ENCODE results near the gene ERI3. TPM values are rescaled to one million over a fixed set of nuclear protein-coding genes. Genes with fewer than 3 reads are reported as not detected.

ERI3 gene
- total RNA-seq, 4 donors from 2014 or later, result 28.8 to 63.2 (median 45.0) TPM

DNA sequence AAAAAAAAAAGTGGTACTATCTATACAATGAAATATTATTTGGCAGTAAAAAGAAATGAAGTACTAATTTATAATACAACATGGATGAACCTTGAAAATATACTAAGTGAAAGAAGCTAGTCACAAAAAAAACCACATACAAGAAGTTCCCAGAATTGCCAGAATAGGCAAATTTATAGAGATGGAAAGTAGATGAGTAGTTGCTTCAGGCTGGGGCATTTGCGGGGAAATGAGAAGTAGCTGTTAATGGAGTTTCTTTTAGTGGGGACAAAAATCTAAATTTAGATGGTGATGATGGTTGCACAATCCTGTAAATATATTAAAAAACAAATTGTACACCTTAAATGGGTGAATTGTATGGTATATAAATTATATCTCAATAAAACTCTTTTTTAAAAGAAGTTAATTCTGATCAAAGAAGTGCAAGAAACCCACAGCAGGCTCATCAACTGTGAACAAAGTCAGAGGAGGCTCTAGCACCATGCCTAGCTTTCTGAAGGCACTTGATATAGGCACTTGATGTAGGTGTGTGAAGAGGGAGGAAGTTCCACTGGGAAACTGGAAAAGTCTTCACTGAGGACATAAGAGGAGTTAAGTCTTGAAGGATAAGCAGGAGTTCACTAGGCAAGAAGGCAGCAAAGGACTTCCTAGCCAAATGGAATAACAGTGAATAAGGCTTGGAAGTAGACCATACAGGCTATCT is 89.2 kb downstream of the ERI3 start:
- intact Hi-C loops (cut with DNase I), result no loop called here
- no peaks in the 10 kb centered on the region for H3K27me3 ChIP-seq
- no peaks in the 10 kb centered on the region for H3K4me1 ChIP-seq
- H3K27ac ChIP-seq, result no peak overlapping the region
- H3K4me3 ChIP-seq (replicated peaks in 1 of 3), result no peak overlapping the region
- 91 to 96% methylated on average over 1 of the region's 1 CpG for WGBS, 2 donors
- TF ChIP-seq, protein P1, sequence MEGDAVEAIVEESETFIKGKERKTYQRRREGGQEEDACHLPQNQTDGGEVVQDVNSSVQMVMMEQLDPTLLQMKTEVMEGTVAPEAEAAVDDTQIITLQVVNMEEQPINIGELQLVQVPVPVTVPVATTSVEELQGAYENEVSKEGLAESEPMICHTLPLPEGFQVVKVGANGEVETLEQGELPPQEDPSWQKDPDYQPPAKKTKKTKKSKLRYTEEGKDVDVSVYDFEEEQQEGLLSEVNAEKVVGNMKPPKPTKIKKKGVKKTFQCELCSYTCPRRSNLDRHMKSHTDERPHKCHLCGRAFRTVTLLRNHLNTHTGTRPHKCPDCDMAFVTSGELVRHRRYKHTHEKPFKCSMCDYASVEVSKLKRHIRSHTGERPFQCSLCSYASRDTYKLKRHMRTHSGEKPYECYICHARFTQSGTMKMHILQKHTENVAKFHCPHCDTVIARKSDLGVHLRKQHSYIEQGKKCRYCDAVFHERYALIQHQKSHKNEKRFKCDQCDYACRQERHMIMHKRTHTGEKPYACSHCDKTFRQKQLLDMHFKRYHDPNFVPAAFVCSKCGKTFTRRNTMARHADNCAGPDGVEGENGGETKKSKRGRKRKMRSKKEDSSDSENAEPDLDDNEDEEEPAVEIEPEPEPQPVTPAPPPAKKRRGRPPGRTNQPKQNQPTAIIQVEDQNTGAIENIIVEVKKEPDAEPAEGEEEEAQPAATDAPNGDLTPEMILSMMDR (IDR thresholded peaks at IDR 0.05), result no peak
- TF ChIP-seq POLR2A (IDR thresholded peaks at IDR 0.05), result no peak
- no peaks in the 10 kb centered on the region for H3K36me3 ChIP-seq
- H3K9me3 ChIP-seq, result no peaks in the 10 kb centered on the region
- no peak for DNase-seq

DNA sequence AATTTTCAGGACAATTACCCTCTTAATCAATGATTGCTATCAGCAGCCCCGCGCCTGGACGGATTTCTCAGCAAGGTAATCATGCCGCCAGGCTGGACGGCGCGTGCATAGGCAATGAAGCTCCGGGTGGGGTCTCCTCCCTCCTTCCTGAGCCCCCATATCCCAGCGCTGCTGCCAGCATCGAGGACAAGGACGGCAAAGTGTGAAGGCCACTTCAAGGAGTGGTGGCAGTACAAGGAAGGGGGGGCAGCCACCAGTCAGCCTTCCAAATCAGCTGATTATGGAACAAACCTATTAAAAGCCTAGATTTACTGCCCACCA is 90.6 kb downstream of the ERI3 start:
- 88 to 93% methylated on average over 11 of the region's 11 CpGs for WGBS, 2 donors
- Histone ChIP-seq H3K4me3 (replicated peaks in 1 of 3) (no peak overlapping the region), H3K36me3 (no peaks in the 10 kb centered on the region), H3K27ac (no peak overlapping the region), H3K4me1 (no peaks in the 10 kb centered on the region), H3K9me3 (no peaks in the 10 kb centered on the region), H3K27me3 (no peaks in the 10 kb centered on the region)
- intact Hi-C loops (cut with DNase I), result no loop called here
- TF ChIP-seq, protein P1 (IDR thresholded peaks at IDR 0.05), result no peak
- TF ChIP-seq POLR2A (IDR thresholded peaks at IDR 0.05), result no peak
- no peak for DNase-seq

DNA sequence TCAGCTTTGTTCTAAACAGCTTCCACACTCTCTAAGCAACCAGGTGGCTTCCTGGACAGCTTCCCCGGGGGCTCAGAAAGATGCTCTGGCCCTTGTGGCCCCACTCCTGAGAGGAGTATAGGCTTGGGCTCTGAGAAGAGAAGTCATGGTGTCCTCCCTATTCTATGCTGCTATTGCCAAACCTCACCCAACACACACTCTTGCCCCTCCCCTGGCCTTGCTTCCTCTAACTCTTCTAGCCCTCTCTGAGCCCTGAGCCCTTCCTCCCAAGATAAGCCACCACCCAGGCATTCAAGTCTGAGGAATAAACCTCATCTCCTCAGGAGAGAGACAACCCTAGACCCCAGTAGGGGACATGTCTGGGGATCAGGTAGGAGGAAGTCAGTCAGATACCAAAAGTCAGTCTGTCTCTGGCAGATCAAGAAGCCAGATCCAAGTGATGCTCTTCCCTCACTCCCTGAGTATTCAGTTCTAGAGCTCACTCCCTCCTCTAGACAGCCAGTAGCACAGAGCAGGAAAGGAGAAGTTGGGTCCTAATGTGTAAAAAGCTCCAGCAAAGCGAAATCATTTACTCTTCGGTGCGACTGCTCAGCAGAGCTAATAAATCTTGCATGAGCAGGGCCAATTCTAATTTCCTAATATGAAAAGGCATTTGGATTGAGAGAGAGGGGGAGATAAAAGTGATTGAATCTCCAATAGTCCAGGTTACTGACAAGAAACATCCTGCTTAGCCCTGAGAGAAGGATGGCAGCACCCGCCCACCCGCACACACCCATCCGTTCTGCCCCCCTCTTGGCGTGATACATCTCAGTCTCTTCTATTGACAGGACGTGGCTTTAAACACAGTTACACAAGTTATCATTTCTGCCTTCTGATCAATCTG is 91.2 kb downstream of the ERI3 start:
- no peak overlapping the region for H3K27ac ChIP-seq
- no peak for DNase-seq
- no peaks in the 10 kb centered on the region for H3K27me3 ChIP-seq
- intact Hi-C loops (cut with DNase I), result no loop called here
- TF ChIP-seq, protein P1 (IDR thresholded peaks at IDR 0.05), result no peak
- TF ChIP-seq POLR2A (IDR thresholded peaks at IDR 0.05), result no peak
- H3K9me3 ChIP-seq, result no peaks in the 10 kb centered on the region
- no peak overlapping the region for H3K4me3 ChIP-seq (replicated peaks in 1 of 3)
- no peaks in the 10 kb centered on the region for H3K4me1 ChIP-seq
- H3K36me3 ChIP-seq, result no peaks in the 10 kb centered on the region
- 95% methylated on average over 9 of the region's 9 CpGs for WGBS, 2 donors

DNA sequence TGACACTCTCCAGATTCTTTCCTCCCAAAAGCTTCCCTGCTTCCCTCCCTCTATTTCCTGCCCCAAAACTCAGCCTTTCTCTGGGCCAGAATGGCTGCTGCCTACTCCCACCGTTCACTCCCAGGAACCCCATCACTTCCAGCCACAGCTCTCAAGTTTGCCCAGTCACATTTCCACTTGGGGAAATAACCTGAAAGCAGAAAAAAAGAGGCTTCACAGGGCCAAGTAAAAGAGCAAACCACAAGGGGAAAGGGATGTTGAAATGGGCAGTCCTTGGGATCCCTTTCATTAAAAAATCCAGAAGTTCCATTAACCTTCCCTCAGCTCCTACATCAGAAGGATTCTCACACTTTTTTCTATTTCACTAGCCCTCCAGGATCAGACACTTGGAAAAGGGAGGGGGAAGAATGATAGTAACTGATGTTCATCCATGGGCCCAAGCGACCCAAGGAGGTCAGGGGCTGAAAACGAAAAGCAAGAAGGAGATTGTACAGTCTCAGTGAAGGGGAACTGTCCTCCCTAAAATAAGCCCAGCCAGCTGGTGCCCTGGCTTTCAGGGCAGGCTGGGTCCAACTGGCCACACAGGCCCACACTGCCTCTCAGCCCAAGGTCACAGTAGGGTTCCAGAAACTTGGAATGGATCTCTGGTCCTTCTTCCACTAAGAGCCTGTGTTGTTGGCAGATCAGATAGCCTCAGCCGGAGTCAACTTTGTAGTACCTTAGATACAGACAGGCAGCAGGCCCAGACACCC is 92.1 kb downstream of the ERI3 start:
- Histone ChIP-seq H3K4me1 (no peaks in the 10 kb centered on the region), H3K27ac (no peak overlapping the region), H3K36me3 (no peaks in the 10 kb centered on the region), H3K9me3 (no peaks in the 10 kb centered on the region), H3K27me3 (no peaks in the 10 kb centered on the region), H3K4me3 (replicated peaks in 1 of 3) (no peak overlapping the region)
- DNase-seq, result no peak
- WGBS, 2 donors, result 95 to 96% methylated on average over 4 of the region's 4 CpGs
- TF ChIP-seq, protein P1 (IDR thresholded peaks at IDR 0.05), result no peak
- no peak for TF ChIP-seq POLR2A (IDR thresholded peaks at IDR 0.05)
- intact Hi-C loops (cut with DNase I), result no loop called here

Measured in thyroid gland (tissue), 4 donors.